Fibroblast of mammary gland (primary cell): Measurements from ENCODE around the gene STKLD1.
"Not testable (repeated sequence)": the region's sequence is repeated elsewhere in the genome, so short reads cannot be mapped to it uniquely, and the experiment has no call there.

Source experiments
- DNase-seq: peaks from one replicate; pipeline ENCODE4 v3.0.0-alpha.2; 2010; ENCODE audit warnings: low read depth
- H3K4me3 ChIP-seq: 2 replicates; pipeline ENCODE4 v1.5.1; 2011; ENCODE audit warnings: low read depth, mild to moderate bottlenecking, low read length, moderate library complexity; ENCODE audit not compliant: control insufficient read depth
- CTCF ChIP-seq: conservative IDR thresholded peaks from 2 replicates; pipeline ENCODE4 v1.5.1; 2011; ENCODE audit warnings: low read depth, low read length, inconsistent platforms; ENCODE audit not compliant: control insufficient read depth, insufficient read depth

Gene STKLD1

DNA sequence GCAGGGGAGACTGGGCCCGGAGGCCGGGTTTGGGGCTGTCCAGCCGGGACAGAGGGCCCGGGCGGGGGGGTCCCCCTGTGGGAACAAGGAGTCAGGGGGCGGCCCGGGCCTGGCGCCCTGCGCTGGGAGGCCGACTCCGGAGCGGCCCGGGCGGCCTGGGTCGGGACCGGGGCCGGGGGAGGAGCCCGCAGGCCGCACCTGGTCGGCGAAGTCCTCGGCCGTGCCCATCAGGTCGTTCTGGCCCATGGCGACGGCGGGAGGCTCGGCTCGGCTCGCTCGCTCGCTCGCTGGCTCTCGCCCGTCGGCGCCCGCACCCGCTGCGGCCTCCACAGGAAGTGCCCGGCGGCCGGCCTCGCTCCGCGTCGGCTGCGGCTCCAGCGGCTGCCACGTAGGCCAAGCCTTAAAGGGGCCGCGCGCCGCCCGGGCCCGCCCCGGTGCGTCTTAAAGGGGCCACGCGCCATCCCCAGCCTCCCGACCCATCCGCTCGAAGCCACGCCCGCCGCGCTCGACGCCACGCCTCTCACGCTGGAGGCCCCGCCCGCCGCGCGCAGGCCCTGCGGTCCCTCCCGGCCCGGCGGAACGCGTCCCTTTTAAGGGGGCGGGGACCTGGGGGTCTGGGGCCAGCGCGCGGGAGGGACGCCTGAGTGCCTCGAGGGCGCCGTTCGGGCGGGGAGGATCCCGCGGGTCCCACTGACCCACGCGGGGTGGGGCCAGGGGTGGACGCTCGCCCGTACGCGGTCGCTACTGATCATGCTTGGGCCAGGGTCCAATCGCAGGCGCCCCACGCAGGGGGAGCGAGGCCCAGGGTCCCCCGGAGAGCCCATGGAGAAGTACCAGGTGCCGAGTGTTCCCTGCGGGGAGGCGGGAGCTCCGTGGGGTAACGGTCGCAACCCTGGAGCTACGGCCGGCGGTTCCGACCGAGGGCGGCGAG is at the start of gene STKLD1, which contains the start of gene SURF4:
Gene STKLD1 (plus strand): TSS at position 643 of the 931 bp plus-strand sequence. CDS start 108 bp downstream, at position 751.
Gene SURF4 (minus strand): TSS at position 337 of the 931 bp plus-strand sequence. CDS start 91 bp downstream, at position 246.
- no peak for TF ChIP-seq CTCF
- peak within 1 kb of the TSS; percentile 96 for H3K4me3 ChIP-seq
- peak; percentile 94 for DNase-seq

- not testable (repeated sequence) for DNase-seq
These were observed 49.1 kb upstream of the STKLD1 start for GRCh38 chr9:133327021-133327420.

GRCh38 chr9:133327834-133328484 is 48.2 kb upstream of the STKLD1 start:
- TF ChIP-seq CTCF, result no peak
- no peak for DNase-seq
- no peak overlapping the region for H3K4me3 ChIP-seq

More at GRCh38 chr9:133327021-133327420, 49.1 kb upstream of the STKLD1 start:
- H3K4me3 ChIP-seq, result not testable (repeated sequence)

GRCh38 chr9:133329306-133330156 is 46.6 kb upstream of the STKLD1 start:
- H3K4me3 ChIP-seq, DNase-seq: not testable (repeated sequence)
- peak; percentile 45 for TF ChIP-seq CTCF

GRCh38 chr9:133331221-133331620 is 44.9 kb upstream of the STKLD1 start:
- H3K4me3 ChIP-seq, result no peak overlapping the region
- TF ChIP-seq CTCF, result no peak
- no peak for DNase-seq

GRCh38 chr9:133331641-133332380 is 44.4 kb upstream of the STKLD1 start:
- no peak for TF ChIP-seq CTCF
- DNase-seq, result no peak
- H3K4me3 ChIP-seq, result no peak overlapping the region
